B cell (primary cell): Measurements from ENCODE around the gene PSRC1. TPM values are rescaled to one million over a fixed set of nuclear protein-coding genes. Genes with fewer than 3 reads are reported as not detected.

Experiments used
- ATAC-seq: fragments of 200-7000 bp; cut with Tn5 transposase; one replicate; pipeline ENCODE4 v1.10.0; 2021; ENCODE audit warnings: low read depth, mild to moderate bottlenecking, moderate number of reproducible peaks, moderate library complexity
- CTCF ChIA-PET: fragments of 350-600 bp; sonication (Branson Sonifier 250); formaldehyde crosslinking; loops from one replicate; lab custom pipeline; 2021; ENCODE audit warnings: antibody characterized with exemption, inconsistent platforms; lab: Charles Lee
- POLR2A ChIA-PET: fragments of 350-600 bp; sonication (Branson Sonifier 250); formaldehyde crosslinking; loops from one replicate; lab custom pipeline; 2021; ENCODE audit warnings: antibody characterized with exemption; lab: Charles Lee
- DNase-seq: peaks from one replicate; pipeline ENCODE4 v3.0.0; 2013
- H2AFZ ChIP-seq: 2 replicates; pipeline ENCODE4 v1.6.1; 2012; ENCODE audit warnings: mild to moderate bottlenecking, low read depth, low read length; ENCODE audit not compliant: insufficient read depth, poor library complexity, severe bottlenecking
- H3K27ac ChIP-seq, 2 donors: 1 replicate in 1 of 2; 2 replicates in 1 of 2; pipeline ENCODE4 v1.5.1; 2012 to 2013; ENCODE audit warnings: low read length in 2 of 2, mild to moderate bottlenecking in 2 of 2, moderate library complexity in 1 of 2
- H3K27me3 ChIP-seq, 4 experiments: fragments of 200-600 bp in 1 of 4; sonication (generic) in 1 of 4; replicated peaks in 1 of 4; 1 replicate in 2 of 4; 2 replicates in 2 of 4; pipeline versions ENCODE4 v1.6.1 to v1.7.0; 2013 to 2016; ENCODE audit warnings: low read length in 3 of 4, mild to moderate bottlenecking in 2 of 4, mixed read lengths in 1 of 4, moderate library complexity in 1 of 4; ENCODE audit not compliant: insufficient read depth in 4 of 4, control insufficient read depth in 3 of 4; ENCODE audit errors: control extremely low read depth in 1 of 4
- H3K36me3 ChIP-seq, 2 experiments: replicated peaks in 1 of 2; 1 replicate in 1 of 2; 2 replicates in 1 of 2; pipeline versions ENCODE4 v1.6.1 to v1.7.1; 2013; ENCODE audit warnings: low read length in 1 of 2; ENCODE audit not compliant: insufficient read depth in 2 of 2, control insufficient read depth in 1 of 2; ENCODE audit errors: control extremely low read depth in 1 of 2, extremely low read depth in 1 of 2
- H3K4me1 ChIP-seq, 2 donors: fragments of 200-600 bp in 1 of 2; sonication (generic) in 1 of 2; 1 replicate in 1 of 2; 2 replicates in 1 of 2; pipeline versions ENCODE4 v1.5.1 to v1.6.1; 2013 to 2017; ENCODE audit warnings: low read length in 2 of 2; ENCODE audit not compliant: control insufficient read depth in 2 of 2, insufficient read depth in 2 of 2
- H3K4me2 ChIP-seq: replicated peaks from 2 replicates; pipeline ENCODE3; 2012; ENCODE audit warnings: mild to moderate bottlenecking, low read depth, low read length; ENCODE audit not compliant: poor library complexity, severe bottlenecking
- H3K4me3 ChIP-seq, 5 experiments: fragments of 200-600 bp in 1 of 5; sonication (generic) in 1 of 5; 1 replicate in 3 of 5; 2 replicates in 2 of 5; pipeline versions ENCODE4 v1.5.1 to v1.7.0; 2011 to 2016; ENCODE audit warnings: low read length in 4 of 5, mild to moderate bottlenecking in 4 of 5, low read depth in 2 of 5, control low read depth in 1 of 5, moderate library complexity in 1 of 5; ENCODE audit not compliant: insufficient read depth in 1 of 5; ENCODE audit errors: control extremely low read depth in 1 of 5, extremely low read depth in 1 of 5
- H3K79me2 ChIP-seq: fragments of 200-600 bp; sonication (generic); one replicate; pipeline ENCODE4 v1.6.0; 2016; ENCODE audit warnings: low read length; ENCODE audit not compliant: control insufficient read depth, insufficient read depth
- H3K9ac ChIP-seq: fragments of 200-600 bp; sonication (generic); 2 replicates; pipeline ENCODE4 v1.6.1; 2017; ENCODE audit warnings: mild to moderate bottlenecking, low read length, moderate library complexity
- H3K9me3 ChIP-seq, 3 donors: one replicate each; pipeline versions ENCODE4 v1.6.1 to v1.7.1; 2013; ENCODE audit warnings: low read length in 2 of 3; ENCODE audit not compliant: control insufficient read depth in 2 of 3, insufficient read depth in 1 of 3; ENCODE audit errors: control extremely low read depth in 1 of 3
- H4K20me1 ChIP-seq: 2 replicates; pipeline ENCODE4 v1.6.0; 2012; ENCODE audit warnings: mild to moderate bottlenecking, low read length; ENCODE audit not compliant: insufficient read depth, control insufficient read depth, poor library complexity, severe bottlenecking
- H3K27ac Mint-ChIP-seq: one replicate; pipeline ENCODE4 v1.8.0; 2021; ENCODE audit warnings: mixed read lengths
- H3K27me3 Mint-ChIP-seq: one replicate; pipeline ENCODE4 v1.8.0; 2021; ENCODE audit warnings: mixed read lengths
- H3K4me1 Mint-ChIP-seq: one replicate; pipeline ENCODE4 v1.8.0; 2021; ENCODE audit warnings: mixed read lengths
- H3K4me3 Mint-ChIP-seq: one replicate; pipeline ENCODE4 v1.8.0; 2021; ENCODE audit warnings: mixed read lengths
- H3K9me3 Mint-ChIP-seq: one replicate; pipeline ENCODE4 v1.8.0; 2022; ENCODE audit warnings: mixed read lengths; ENCODE audit not compliant: insufficient read depth
- CTCF ChIP-seq: fragments of 200-600 bp; IDR thresholded peaks from one replicate; pipeline ENCODE4 v1.8.0; 2022; ENCODE audit warnings: antibody characterized with exemption, mild to moderate bottlenecking
- EZH2 ChIP-seq: IDR thresholded peaks from 2 replicates; pipeline ENCODE4 v1.6.1; 2012; ENCODE audit warnings: borderline replicate concordance, low read depth, mild to moderate bottlenecking, moderate library complexity, low read length; ENCODE audit not compliant: insufficient read depth, poor library complexity, severe bottlenecking
- WGBS: methylation state at CpG from one replicate; pipeline ENCODE4 v1.1.5; 2013; ENCODE audit warnings: missing lambda C conversion rate; ENCODE audit not compliant: insufficient coverage; 5-methylcytosine and 5-hydroxymethylcytosine counted together
- intact Hi-C: fragments of 100-400 bp; cut with micrococcal nuclease; formaldehyde crosslinking; loops from one replicate; pipeline ENCODE4 v1.10.0; 2022
- polyA plus RNA-seq: library from polyadenylated mRNA; depleted of rRNA; stranded (reverse); fragments of >200 nt; gene quantifications from 2 replicates; pipeline ENCODE4 v1.2.3, GENCODE V29; 2012
- total RNA-seq, 2 donors: library from RNA; stranded (reverse); fragments of 120-200 nt in 1 of 2; gene quantifications; 1 replicate in 1 of 2; 2 replicates in 1 of 2; pipeline versions ENCODE4 v1.2.3 to v1.2.4, GENCODE V29; 2013 to 2022

Gene PSRC1
- total and polyA plus RNA-seq, 2 donors (not counting 1 experiment from before 2014, with no cell fraction given), result 0.25 TPM; not detected in 1

GRCh38 chr1:109269212-109269980 is 13.5 kb downstream of the PSRC1 start:
- 96% methylated on average over 33 of the region's 33 CpGs for WGBS
- ATAC-seq (no peak), DNase-seq (no peak)
- CTCF ChIA-PET, result interaction anchor here (0.9 to 2.6 kb wide), 2 partner anchors 9 to 130 kb away, joined by 3 to 9 read pairs; partner anchors contain the start of gene SORT1
- no peak overlapping the region for H3K4me3 ChIP-seq
- H3K79me2 ChIP-seq, result no peaks in the 10 kb centered on the region
- Mint-ChIP-seq H3K9me3 (no peaks in the 10 kb centered on the region), H3K4me1 (no peaks in the 10 kb centered on the region), H3K4me3 (no peak overlapping the region), H3K27ac (no peak overlapping the region), H3K27me3 (no peaks in the 10 kb centered on the region)
- no peak overlapping the region for H3K27ac ChIP-seq
- no peak overlapping the region for H3K9ac ChIP-seq
- no peak overlapping the region for H3K4me2 ChIP-seq
- POLR2A ChIA-PET, result no interaction called here
- H2AFZ ChIP-seq, result no peak overlapping the region
- H3K4me1 ChIP-seq, result no peaks in the 10 kb centered on the region
- no peaks in the 10 kb centered on the region for H3K9me3 ChIP-seq
- no peaks in the 10 kb centered on the region for H4K20me1 ChIP-seq
- no peaks in the 10 kb centered on the region for H3K36me3 ChIP-seq
- intact Hi-C loops, result no loop called here
- H3K27me3 ChIP-seq, result peaks cover 0 to 2% (median 0%) of the 10 kb centered on the region in 4 experiments
- TF ChIP-seq EZH2, result no peak
- TF ChIP-seq CTCF, result no peak
